SK-N-SH treated with all-trans-retinoic acid at 6 μM for 48 hours (cell line): ENCODE data around the gene GPR34.
"Not testable (repeated sequence)": the region's sequence is repeated elsewhere in the genome, so short reads cannot be mapped to it uniquely, and the experiment has no call there.

ENCODE experiments used
- ATAC-seq: fragments of 200-7000 bp; cut with Tn5 transposase; 3 replicates; pipeline ENCODE4 v1.9.1; 2020; ENCODE audit warnings: mild to moderate bottlenecking, moderate library complexity
- ARNTL ChIP-seq: fragments of 450-650 bp; formaldehyde crosslinking; IDR thresholded peaks from 2 replicates; pipeline ENCODE4 v1.5.0; 2020; ENCODE audit warnings: low read depth, mild to moderate bottlenecking, moderate library complexity, borderline replicate concordance
- CSDC2 ChIP-seq: fragments of 250-450 bp; sonication (Bioruptor Pico); IDR thresholded peaks from 2 replicates; pipeline ENCODE4 v1.5.0; 2020; ENCODE audit warnings: mild to moderate bottlenecking, moderate library complexity
- ESRRG ChIP-seq: fragments of 250-450 bp; sonication (Bioruptor Pico); IDR thresholded peaks from 2 replicates; pipeline ENCODE4 v1.6.1; 2021; ENCODE audit warnings: mild to moderate bottlenecking
- ISL1 ChIP-seq: fragments of 250-450 bp; sonication (Bioruptor Pico); IDR thresholded peaks from 2 replicates; pipeline ENCODE4 v2.1.2; 2022; ENCODE audit warnings: mild to moderate bottlenecking, moderate library complexity
- PATZ1 ChIP-seq: fragments of 250-450 bp; sonication (Bioruptor Pico); IDR thresholded peaks from 2 replicates; pipeline ENCODE4 v1.8.0; 2020; ENCODE audit warnings: mild to moderate bottlenecking, moderate library complexity, borderline replicate concordance
- PPARA ChIP-seq: fragments of 250-450 bp; sonication (Bioruptor Pico); IDR thresholded peaks from 2 replicates; pipeline ENCODE4 v1.5.0; 2020; ENCODE audit warnings: mild to moderate bottlenecking, borderline replicate concordance
- RARB ChIP-seq: fragments of 250-450 bp; sonication (Bioruptor Pico); IDR thresholded peaks from 2 replicates; pipeline ENCODE4 v1.8.0; 2021; ENCODE audit warnings: mild to moderate bottlenecking, moderate library complexity
- SNAI2 ChIP-seq: fragments of 250-450 bp; sonication (Bioruptor Pico); IDR thresholded peaks from 2 replicates; pipeline ENCODE4 v1.5.0; 2020; ENCODE audit warnings: mild to moderate bottlenecking, moderate library complexity
- TCF4 ChIP-seq: fragments of 250-450 bp; sonication (Bioruptor Pico); IDR thresholded peaks from 2 replicates; pipeline ENCODE4 v1.8.0; 2021; ENCODE audit warnings: mild to moderate bottlenecking, moderate library complexity, borderline replicate concordance
- TOX ChIP-seq: fragments of 250-450 bp; sonication (Bioruptor Pico); IDR thresholded peaks from 2 replicates; pipeline ENCODE4 v1.8.0; 2021; ENCODE audit warnings: mild to moderate bottlenecking, moderate library complexity, borderline replicate concordance
- ZC3H10 ChIP-seq: fragments of 250-450 bp; sonication (Bioruptor Pico); IDR thresholded peaks from 2 replicates; pipeline ENCODE4 v1.5.1; 2021; ENCODE audit warnings: mild to moderate bottlenecking, moderate library complexity
- ZFP3 ChIP-seq: fragments of 250-450 bp; sonication (Bioruptor Pico); IDR thresholded peaks from 2 replicates; pipeline ENCODE4 v1.5.0; 2020; ENCODE audit warnings: mild to moderate bottlenecking, moderate library complexity
- ZFP30 ChIP-seq: fragments of 450-650 bp; formaldehyde crosslinking; IDR thresholded peaks from 2 replicates; pipeline ENCODE4 v1.5.0; 2022; ENCODE audit warnings: mild to moderate bottlenecking, moderate library complexity
- ZNF565 ChIP-seq: fragments of 450-650 bp; formaldehyde crosslinking; conservative IDR thresholded peaks from 2 replicates; pipeline ENCODE4 v1.5.0; 2020; ENCODE audit warnings: low read depth, mild to moderate bottlenecking, moderate library complexity
- ZNF8 ChIP-seq: fragments of 450-650 bp; formaldehyde crosslinking; IDR thresholded peaks from 2 replicates; pipeline ENCODE4 v1.5.0; 2020; ENCODE audit warnings: mild to moderate bottlenecking, moderate library complexity
- TF ChIP-seq, protein P1 (sequence below): fragments of 250-450 bp; sonication (Bioruptor Pico); IDR thresholded peaks from 2 replicates; pipeline ENCODE4 v1.5.1; 2020; ENCODE audit warnings: low read depth, mild to moderate bottlenecking, moderate library complexity
- TF ChIP-seq, protein P2 (sequence below): fragments of 250-450 bp; sonication (Bioruptor Pico); IDR thresholded peaks from 2 replicates; pipeline ENCODE4 v1.8.0; 2021; ENCODE audit warnings: low read depth, mild to moderate bottlenecking, moderate library complexity, borderline replicate concordance
- TF ChIP-seq, protein P3 (sequence below): fragments of 250-450 bp; sonication (Bioruptor Pico); IDR thresholded peaks from 2 replicates; pipeline ENCODE4 v1.5.0; 2020; ENCODE audit warnings: mild to moderate bottlenecking, moderate library complexity

GPR34 gene

GRCh38 chrX:41716767-41717473, 28.1 kb downstream of the GPR34 start (continued):
- TF ChIP-seq, protein P1, sequence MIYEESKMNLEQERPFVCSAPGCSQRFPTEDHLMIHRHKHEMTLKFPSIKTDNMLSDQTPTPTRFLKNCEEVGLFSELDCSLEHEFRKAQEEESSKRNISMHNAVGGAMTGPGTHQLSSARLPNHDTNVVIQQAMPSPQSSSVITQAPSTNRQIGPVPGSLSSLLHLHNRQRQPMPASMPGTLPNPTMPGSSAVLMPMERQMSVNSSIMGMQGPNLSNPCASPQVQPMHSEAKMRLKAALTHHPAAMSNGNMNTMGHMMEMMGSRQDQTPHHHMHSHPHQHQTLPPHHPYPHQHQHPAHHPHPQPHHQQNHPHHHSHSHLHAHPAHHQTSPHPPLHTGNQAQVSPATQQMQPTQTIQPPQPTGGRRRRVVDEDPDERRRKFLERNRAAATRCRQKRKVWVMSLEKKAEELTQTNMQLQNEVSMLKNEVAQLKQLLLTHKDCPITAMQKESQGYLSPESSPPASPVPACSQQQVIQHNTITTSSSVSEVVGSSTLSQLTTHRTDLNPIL (CRISPR knock-in tag): no peak
- TF ChIP-seq ZFP30 (CRISPR knock-in tag): no peak
- no peak for TF ChIP-seq ZNF565 (CRISPR knock-in tag)
- TF ChIP-seq TCF4 (CRISPR knock-in tag): no peak
- no peak for TF ChIP-seq ISL1 (CRISPR knock-in tag)
- TF ChIP-seq ZNF8 (CRISPR knock-in tag): no peak
- TF ChIP-seq, all 23 proteins: peak for 0

DNA sequence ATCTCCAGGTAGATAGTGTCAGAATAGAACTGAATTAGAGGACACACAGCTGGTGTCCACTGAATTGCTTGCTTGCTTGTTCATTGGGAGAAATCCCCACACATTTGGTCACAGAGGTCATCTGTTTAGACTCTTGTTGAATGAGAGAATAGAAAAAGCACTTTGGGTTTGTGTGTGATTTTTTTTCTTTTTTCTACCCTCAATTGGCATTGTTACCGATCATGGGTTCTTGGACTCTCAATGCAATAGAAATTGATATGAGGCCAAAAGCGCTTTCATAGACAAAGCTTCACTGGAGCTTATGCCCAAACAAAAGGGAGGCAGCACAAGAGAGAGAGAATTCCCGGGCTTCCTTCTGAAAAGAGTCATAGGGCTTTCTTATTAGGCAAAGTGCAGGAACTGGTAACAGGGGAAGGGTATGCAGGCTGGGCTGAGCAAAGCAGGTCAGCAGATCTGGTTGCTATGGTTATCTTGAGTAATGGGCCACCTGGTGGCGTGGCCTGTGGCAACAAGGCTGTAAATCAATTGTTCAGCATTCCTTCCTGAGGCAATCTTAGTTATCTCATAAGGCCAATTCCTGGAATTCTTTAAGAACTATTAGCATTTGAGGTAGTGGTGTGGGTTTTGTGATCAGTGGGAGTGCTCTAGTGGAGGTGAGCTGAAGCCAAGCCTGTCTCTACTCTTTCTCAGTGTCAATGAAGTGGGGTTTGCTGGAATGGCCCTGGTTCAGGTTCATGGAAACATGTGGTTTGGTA, 29.9 kb downstream of the GPR34 start:
- TF ChIP-seq SNAI2 (CRISPR knock-in tag) (no peak), ZNF565 (CRISPR knock-in tag) (no peak), RARB (no peak), ZC3H10 (CRISPR knock-in tag) (no peak), PATZ1 (no peak), ZFP30 (CRISPR knock-in tag) (no peak), TOX (CRISPR knock-in tag) (no peak), ZNF8 (CRISPR knock-in tag) (no peak), ESRRG (CRISPR knock-in tag) (no peak), TCF4 (CRISPR knock-in tag) (no peak), CSDC2 (no peak), ZFP3 (CRISPR knock-in tag) (no peak), ARNTL (CRISPR knock-in tag) (no peak), PPARA (CRISPR knock-in tag) (no peak)
- TF ChIP-seq, protein P2, sequence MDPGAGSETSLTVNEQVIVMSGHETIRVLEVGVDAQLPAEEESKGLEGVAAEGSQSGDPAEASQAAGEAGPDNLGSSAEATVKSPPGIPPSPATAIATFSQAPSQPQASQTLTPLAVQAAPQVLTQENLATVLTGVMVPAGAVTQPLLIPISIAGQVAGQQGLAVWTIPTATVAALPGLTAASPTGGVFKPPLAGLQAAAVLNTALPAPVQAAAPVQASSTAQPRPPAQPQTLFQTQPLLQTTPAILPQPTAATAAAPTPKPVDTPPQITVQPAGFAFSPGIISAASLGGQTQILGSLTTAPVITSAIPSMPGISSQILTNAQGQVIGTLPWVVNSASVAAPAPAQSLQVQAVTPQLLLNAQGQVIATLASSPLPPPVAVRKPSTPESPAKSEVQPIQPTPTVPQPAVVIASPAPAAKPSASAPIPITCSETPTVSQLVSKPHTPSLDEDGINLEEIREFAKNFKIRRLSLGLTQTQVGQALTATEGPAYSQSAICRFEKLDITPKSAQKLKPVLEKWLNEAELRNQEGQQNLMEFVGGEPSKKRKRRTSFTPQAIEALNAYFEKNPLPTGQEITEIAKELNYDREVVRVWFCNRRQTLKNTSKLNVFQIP (CRISPR knock-in tag): no peak
- TF ChIP-seq, protein P1 (CRISPR knock-in tag): no peak
- TF ChIP-seq, protein P3, sequence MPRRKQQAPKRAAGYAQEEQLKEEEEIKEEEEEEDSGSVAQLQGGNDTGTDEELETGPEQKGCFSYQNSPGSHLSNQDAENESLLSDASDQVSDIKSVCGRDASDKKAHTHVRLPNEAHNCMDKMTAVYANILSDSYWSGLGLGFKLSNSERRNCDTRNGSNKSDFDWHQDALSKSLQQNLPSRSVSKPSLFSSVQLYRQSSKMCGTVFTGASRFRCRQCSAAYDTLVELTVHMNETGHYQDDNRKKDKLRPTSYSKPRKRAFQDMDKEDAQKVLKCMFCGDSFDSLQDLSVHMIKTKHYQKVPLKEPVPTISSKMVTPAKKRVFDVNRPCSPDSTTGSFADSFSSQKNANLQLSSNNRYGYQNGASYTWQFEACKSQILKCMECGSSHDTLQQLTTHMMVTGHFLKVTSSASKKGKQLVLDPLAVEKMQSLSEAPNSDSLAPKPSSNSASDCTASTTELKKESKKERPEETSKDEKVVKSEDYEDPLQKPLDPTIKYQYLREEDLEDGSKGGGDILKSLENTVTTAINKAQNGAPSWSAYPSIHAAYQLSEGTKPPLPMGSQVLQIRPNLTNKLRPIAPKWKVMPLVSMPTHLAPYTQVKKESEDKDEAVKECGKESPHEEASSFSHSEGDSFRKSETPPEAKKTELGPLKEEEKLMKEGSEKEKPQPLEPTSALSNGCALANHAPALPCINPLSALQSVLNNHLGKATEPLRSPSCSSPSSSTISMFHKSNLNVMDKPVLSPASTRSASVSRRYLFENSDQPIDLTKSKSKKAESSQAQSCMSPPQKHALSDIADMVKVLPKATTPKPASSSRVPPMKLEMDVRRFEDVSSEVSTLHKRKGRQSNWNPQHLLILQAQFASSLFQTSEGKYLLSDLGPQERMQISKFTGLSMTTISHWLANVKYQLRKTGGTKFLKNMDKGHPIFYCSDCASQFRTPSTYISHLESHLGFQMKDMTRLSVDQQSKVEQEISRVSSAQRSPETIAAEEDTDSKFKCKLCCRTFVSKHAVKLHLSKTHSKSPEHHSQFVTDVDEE: no peak
- TF ChIP-seq, all 23 proteins: peak for 0
- ATAC-seq: no peak

GRCh38 chrX:41719610-41720009, 30.8 kb downstream of the GPR34 start:
- ATAC-seq: not testable (repeated sequence)
